HEK293 (cell line): ENCODE measurements around the gene CHST12.

Experiments
- CTCF ChIP-seq: fragments of 450-650 bp; formaldehyde crosslinking; IDR thresholded peaks from 2 replicates; pipeline ENCODE4 v1.5.1; 2016; ENCODE audit warnings: missing biosample characterization, missing genetic modification characterization
- HOXC10 ChIP-seq: sonication (generic); formaldehyde crosslinking; IDR thresholded peaks from 2 replicates; pipeline ENCODE4 v1.8.1; 2023; ENCODE audit warnings: mild to moderate bottlenecking, missing genetic modification reagents
- YY1 ChIP-seq: fragments of 450-650 bp; formaldehyde crosslinking; IDR thresholded peaks from 2 replicates; pipeline ENCODE4 v1.5.1; 2018; ENCODE audit warnings: missing biosample characterization, missing genetic modification characterization
- ZNF146 ChIP-seq: fragments of 450-650 bp; formaldehyde crosslinking; IDR thresholded peaks from 2 replicates; pipeline ENCODE4 v1.5.1; 2016; ENCODE audit warnings: missing biosample characterization, missing genetic modification characterization
- ZNF366 ChIP-seq: fragments of 450-650 bp; formaldehyde crosslinking; conservative IDR thresholded peaks from 2 replicates; pipeline ENCODE4 v1.5.1; 2016; ENCODE audit warnings: missing biosample characterization, missing genetic modification characterization
- ZNF747 ChIP-seq: fragments of 450-650 bp; formaldehyde crosslinking; IDR thresholded peaks from 2 replicates; pipeline ENCODE4 v1.5.1; 2016; ENCODE audit warnings: missing biosample characterization, missing genetic modification characterization
- TF ChIP-seq, protein P1 (sequence below): fragments of 450-650 bp; formaldehyde crosslinking; IDR thresholded peaks from 2 replicates; pipeline ENCODE4 v1.5.1; 2017; ENCODE audit warnings: missing biosample characterization, missing genetic modification characterization
- TF ChIP-seq, protein P2 (sequence below): fragments of 450-650 bp; formaldehyde crosslinking; IDR thresholded peaks from 2 replicates; pipeline ENCODE4 v1.5.1; 2016; ENCODE audit warnings: missing biosample characterization, missing genetic modification characterization

DNA sequence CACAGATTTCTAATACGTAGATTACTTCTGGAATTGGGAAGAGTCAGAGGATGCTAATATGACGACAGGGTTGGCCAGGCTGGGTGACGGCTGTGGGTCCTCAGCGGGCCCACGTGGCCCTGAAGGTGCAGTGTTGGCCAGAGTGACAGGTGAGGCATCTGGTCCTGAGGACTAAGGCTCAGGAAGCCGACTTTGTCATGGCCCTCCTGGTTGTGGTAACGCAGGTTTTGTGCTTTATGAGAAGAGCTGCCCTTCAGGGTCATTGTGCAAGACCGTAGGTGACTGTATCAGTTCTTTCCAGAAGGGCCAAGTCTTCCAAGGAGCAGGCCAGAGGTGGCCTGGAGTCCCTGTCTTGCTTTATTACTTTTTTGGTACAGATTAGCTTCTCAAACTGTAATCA is 46.2 kb upstream of the CHST12 start:
- TF ChIP-seq YY1, result no peak
- no peak for TF ChIP-seq ZNF366
- TF ChIP-seq CTCF, result no peak
- TF ChIP-seq, protein P1, sequence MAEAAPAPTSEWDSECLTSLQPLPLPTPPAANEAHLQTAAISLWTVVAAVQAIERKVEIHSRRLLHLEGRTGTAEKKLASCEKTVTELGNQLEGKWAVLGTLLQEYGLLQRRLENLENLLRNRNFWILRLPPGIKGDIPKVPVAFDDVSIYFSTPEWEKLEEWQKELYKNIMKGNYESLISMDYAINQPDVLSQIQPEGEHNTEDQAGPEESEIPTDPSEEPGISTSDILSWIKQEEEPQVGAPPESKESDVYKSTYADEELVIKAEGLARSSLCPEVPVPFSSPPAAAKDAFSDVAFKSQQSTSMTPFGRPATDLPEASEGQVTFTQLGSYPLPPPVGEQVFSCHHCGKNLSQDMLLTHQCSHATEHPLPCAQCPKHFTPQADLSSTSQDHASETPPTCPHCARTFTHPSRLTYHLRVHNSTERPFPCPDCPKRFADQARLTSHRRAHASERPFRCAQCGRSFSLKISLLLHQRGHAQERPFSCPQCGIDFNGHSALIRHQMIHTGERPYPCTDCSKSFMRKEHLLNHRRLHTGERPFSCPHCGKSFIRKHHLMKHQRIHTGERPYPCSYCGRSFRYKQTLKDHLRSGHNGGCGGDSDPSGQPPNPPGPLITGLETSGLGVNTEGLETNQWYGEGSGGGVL (tag by site-specific recombination), result no peak
- no peak for TF ChIP-seq ZNF146 (tag by site-specific recombination)
- TF ChIP-seq, protein P2, sequence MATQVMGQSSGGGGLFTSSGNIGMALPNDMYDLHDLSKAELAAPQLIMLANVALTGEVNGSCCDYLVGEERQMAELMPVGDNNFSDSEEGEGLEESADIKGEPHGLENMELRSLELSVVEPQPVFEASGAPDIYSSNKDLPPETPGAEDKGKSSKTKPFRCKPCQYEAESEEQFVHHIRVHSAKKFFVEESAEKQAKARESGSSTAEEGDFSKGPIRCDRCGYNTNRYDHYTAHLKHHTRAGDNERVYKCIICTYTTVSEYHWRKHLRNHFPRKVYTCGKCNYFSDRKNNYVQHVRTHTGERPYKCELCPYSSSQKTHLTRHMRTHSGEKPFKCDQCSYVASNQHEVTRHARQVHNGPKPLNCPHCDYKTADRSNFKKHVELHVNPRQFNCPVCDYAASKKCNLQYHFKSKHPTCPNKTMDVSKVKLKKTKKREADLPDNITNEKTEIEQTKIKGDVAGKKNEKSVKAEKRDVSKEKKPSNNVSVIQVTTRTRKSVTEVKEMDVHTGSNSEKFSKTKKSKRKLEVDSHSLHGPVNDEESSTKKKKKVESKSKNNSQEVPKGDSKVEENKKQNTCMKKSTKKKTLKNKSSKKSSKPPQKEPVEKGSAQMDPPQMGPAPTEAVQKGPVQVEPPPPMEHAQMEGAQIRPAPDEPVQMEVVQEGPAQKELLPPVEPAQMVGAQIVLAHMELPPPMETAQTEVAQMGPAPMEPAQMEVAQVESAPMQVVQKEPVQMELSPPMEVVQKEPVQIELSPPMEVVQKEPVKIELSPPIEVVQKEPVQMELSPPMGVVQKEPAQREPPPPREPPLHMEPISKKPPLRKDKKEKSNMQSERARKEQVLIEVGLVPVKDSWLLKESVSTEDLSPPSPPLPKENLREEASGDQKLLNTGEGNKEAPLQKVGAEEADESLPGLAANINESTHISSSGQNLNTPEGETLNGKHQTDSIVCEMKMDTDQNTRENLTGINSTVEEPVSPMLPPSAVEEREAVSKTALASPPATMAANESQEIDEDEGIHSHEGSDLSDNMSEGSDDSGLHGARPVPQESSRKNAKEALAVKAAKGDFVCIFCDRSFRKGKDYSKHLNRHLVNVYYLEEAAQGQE (tag by site-specific recombination), result no peak
- no peak for TF ChIP-seq HOXC10
- no peak for TF ChIP-seq ZNF747 (tag by site-specific recombination)
